HCT116 (cell line): ENCODE data around the gene TMEM178B.

ENCODE experiments used
- CBX3 ChIP-seq: IDR thresholded peaks from 2 replicates; pipeline ENCODE4 v1.6.1; 2012; ENCODE audit warnings: low read depth
- CTCF ChIP-seq, 3 experiments: fragments of 200-600 bp in 1 of 3; sonication (generic) in 1 of 3; IDR thresholded peaks in 2 of 3; conservative IDR thresholded peaks in 1 of 3; 2 replicates each; pipeline ENCODE4 v1.5.1; 2012 to 2017; ENCODE audit warnings: low read depth in 2 of 3, low read length in 2 of 3, antibody characterized with exemption in 1 of 3, borderline replicate concordance in 1 of 3, control low read depth in 1 of 3, mild to moderate bottlenecking in 1 of 3, mixed read lengths in 1 of 3, mixed run types in 1 of 3, moderate library complexity in 1 of 3; ENCODE audit not compliant: insufficient read depth in 1 of 3
- POLR2A ChIP-seq: IDR thresholded peaks from 2 replicates; pipeline ENCODE4 v1.7.0; 2011; ENCODE audit warnings: borderline replicate concordance; ENCODE audit not compliant: insufficient read depth, insufficient read length; ENCODE audit errors: extremely low read depth
- RAD21 ChIP-seq: IDR thresholded peaks from 2 replicates; pipeline ENCODE4 v1.6.1; 2012; ENCODE audit warnings: low read depth, mild to moderate bottlenecking
- TCF7L2 ChIP-seq: IDR thresholded peaks from 2 replicates; pipeline ENCODE4 v1.7.0; 2011; ENCODE audit warnings: borderline replicate concordance, inconsistent platforms; ENCODE audit not compliant: insufficient read depth, insufficient read length; ENCODE audit errors: extremely low read depth

GRCh38 chr7:141145630-141145982 lies 71.7 kb downstream of the TMEM178B start:
- TF ChIP-seq CTCF (IDR thresholded peaks at IDR 0.05 in 2 of 3, conservative IDR thresholded peaks at IDR 0.05 in 1 of 3; ENCODE audit: borderline replicate concordance in 1 of 3, insufficient read depth in 1 of 3, low read depth in 2 of 3, low read length in 2 of 3) (no peak), TCF7L2 (no peak), RAD21 (no peak), CBX3 (no peak), POLR2A (no peak)
